HG03558 (cell line): ENCODE measurements around the gene DNAJB13.

Source experiments
- ATAC-seq: cut with Tn5 transposase; IDR thresholded peaks from one replicate; pipeline ENCODE4 v1.9.1; 2021; ENCODE audit warnings: moderate number of reproducible peaks; ENCODE audit not compliant: unreplicated experiment; ENCODE audit errors: extremely low read depth

DNAJB13 gene

GRCh38 chr11:73996161-73996747, 45.4 kb downstream of the DNAJB13 start:
- no peak for ATAC-seq

- no peak for ATAC-seq
Observed at GRCh38 chr11:73997120-73997770, 46.4 kb downstream of the DNAJB13 start.

- ATAC-seq, result no peak
Observed at GRCh38 chr11:73998846-73999575, 48.2 kb downstream of the DNAJB13 start.

- ATAC-seq, result no peak
Observed at GRCh38 chr11:73999581-74000306, 48.9 kb downstream of the DNAJB13 start.

- ATAC-seq, result no peak
Observed at GRCh38 chr11:74000307-74001133, 49.7 kb downstream of the DNAJB13 start.

GRCh38 chr11:74001822-74002286, 51.0 kb downstream of the DNAJB13 start:
- ATAC-seq, result no peak

- ATAC-seq, result no peak
Observed at GRCh38 chr11:74002832-74003231, 52.0 kb downstream of the DNAJB13 start.

- no peak for ATAC-seq
Observed at GRCh38 chr11:74004046-74004695, 53.3 kb downstream of the DNAJB13 start.

- no peak for ATAC-seq
Observed at GRCh38 chr11:74004759-74005615, 54.2 kb downstream of the DNAJB13 start.

GRCh38 chr11:74005721-74006517, 55.1 kb downstream of the DNAJB13 start:
- ATAC-seq, result no peak

- ATAC-seq, result no peak
Observed at GRCh38 chr11:74006743-74007304, 56.0 kb downstream of the DNAJB13 start.

GRCh38 chr11:74007691-74008372, 57.0 kb downstream of the DNAJB13 start:
- no peak for ATAC-seq

GRCh38 chr11:74008373-74009229, 57.8 kb downstream of the DNAJB13 start, which contains the start of gene UCP3:
Gene UCP3 (minus strand): TSS chr11:74009085. CDS start chr11:74007042, 2,043 bp downstream.
- no peak for ATAC-seq

GRCh38 chr11:74009230-74009547, 58.4 kb downstream of the DNAJB13 start:
- ATAC-seq, result no peak

GRCh38 chr11:74009675-74010305, 59.0 kb downstream of the DNAJB13 start:
- no peak for ATAC-seq
